Lower leg skin (tissue), 3 donors: ENCODE measurements around the gene HECA.

ENCODE experiments used
- CTCF ChIP-seq, 3 donors: fragments of 450-650 bp; IDR thresholded peaks; one replicate each; pipeline ENCODE4 v1.5.1; 2016; ENCODE audit warnings: antibody characterized with exemption in 3 of 3, mild to moderate bottlenecking in 3 of 3, moderate library complexity in 2 of 3
- POLR2A ChIP-seq, 2 donors: fragments of 450-650 bp; IDR thresholded peaks; one replicate each; pipeline ENCODE4 v1.6.1; 2016 to 2017; ENCODE audit warnings: antibody characterized with exemption in 2 of 2, mild to moderate bottlenecking in 1 of 2, moderate library complexity in 1 of 2

GRCh38 chr6:139184047-139184446 lies 49.2 kb downstream of the HECA start:
- TF ChIP-seq CTCF (IDR thresholded peaks at IDR 0.05) (no peak), POLR2A (IDR thresholded peaks at IDR 0.05) (no peak)
